ENCODE data around the gene ADAMTS8.

The ADAMTS8 gene

GRCh38 chr11:130383344-130384211 is 44.8 kb downstream of the ADAMTS8 start:
- TF ChIP-seq CTCF (IDR thresholded peaks at IDR 0.05), result no peak
- peak overlapping the region; percentile 81 for H3K27ac Mint-ChIP-seq

GRCh38 chr11:130381317-130381716 is 47.1 kb downstream of the ADAMTS8 start:
- H3K9me3 Mint-ChIP-seq, result peaks cover 4% of the 10 kb centered on the region
- no peak overlapping the region for H3K27ac Mint-ChIP-seq
- DNase-seq, result no peak
- H3K36me3 Mint-ChIP-seq (ENCODE audit: low read depth), result no peaks in the 10 kb centered on the region
- H3K27me3 Mint-ChIP-seq (ENCODE audit: low read depth, poor library complexity), result peaks cover 19% of the 10 kb centered on the region
- TF ChIP-seq CTCF (IDR thresholded peaks at IDR 0.05), result no peak
- H3K4me3 Mint-ChIP-seq, result no peak overlapping the region
- peaks cover 36% of the 10 kb centered on the region for H3K4me1 Mint-ChIP-seq

More at GRCh38 chr11:130383344-130384211, 44.8 kb downstream of the ADAMTS8 start:
- peaks cover 4% of the 10 kb centered on the region for H3K9me3 Mint-ChIP-seq
- peak overlapping the region; percentile 16 for H3K4me3 Mint-ChIP-seq
- no peaks in the 10 kb centered on the region for H3K36me3 Mint-ChIP-seq (ENCODE audit: low read depth)
- H3K4me1 Mint-ChIP-seq, result peaks cover 42% of the 10 kb centered on the region
- peak; percentile 26 for DNase-seq
- peaks cover 19% of the 10 kb centered on the region for H3K27me3 Mint-ChIP-seq (ENCODE audit: low read depth, poor library complexity)

GRCh38 chr11:130380778-130381177 is 47.6 kb downstream of the ADAMTS8 start:
- Mint-ChIP-seq H3K9me3 (peaks cover 4% of the 10 kb centered on the region), H3K27ac (no peak overlapping the region), H3K4me1 (peaks cover 36% of the 10 kb centered on the region), H3K4me3 (no peak overlapping the region), H3K36me3 (ENCODE audit: low read depth) (no peaks in the 10 kb centered on the region), H3K27me3 (ENCODE audit: low read depth, poor library complexity) (peaks cover 19% of the 10 kb centered on the region)
- DNase-seq, result no peak
- TF ChIP-seq CTCF (IDR thresholded peaks at IDR 0.05), result no peak

GRCh38 chr11:130379276-130379675 is 49.1 kb downstream of the ADAMTS8 start:
- H3K27ac Mint-ChIP-seq, result no peak overlapping the region
- peaks cover 15% of the 10 kb centered on the region for H3K27me3 Mint-ChIP-seq (ENCODE audit: low read depth, poor library complexity)
- TF ChIP-seq CTCF (IDR thresholded peaks at IDR 0.05), result no peak
- DNase-seq, result no peak
- peaks cover 26% of the 10 kb centered on the region for H3K4me1 Mint-ChIP-seq
- H3K4me3 Mint-ChIP-seq, result no peak overlapping the region
- H3K36me3 Mint-ChIP-seq (ENCODE audit: low read depth), result no peaks in the 10 kb centered on the region
- H3K9me3 Mint-ChIP-seq, result peaks cover 4% of the 10 kb centered on the region

GRCh38 chr11:130370845-130371590 is 57.4 kb downstream of the ADAMTS8 start:
- H3K4me1 Mint-ChIP-seq, result peaks cover 38% of the 10 kb centered on the region
- no peaks in the 10 kb centered on the region for H3K9me3 Mint-ChIP-seq
- no peaks in the 10 kb centered on the region for H3K36me3 Mint-ChIP-seq (ENCODE audit: low read depth)
- H3K27me3 Mint-ChIP-seq (ENCODE audit: low read depth, poor library complexity), result peaks cover 4% of the 10 kb centered on the region
- DNase-seq, result no peak
- no peak overlapping the region for H3K27ac Mint-ChIP-seq
- H3K4me3 Mint-ChIP-seq, result no peak overlapping the region
- no peak for TF ChIP-seq CTCF (IDR thresholded peaks at IDR 0.05)

All from nephron progenitor cell (in vitro differentiated cells).